Sigmoid colon (tissue), 7 donors: ENCODE data around the gene TP73. TPM values are rescaled to one million over a fixed set of nuclear protein-coding genes. Genes with fewer than 3 reads are reported as not detected.

Experiments used
- DNase-seq: peaks from one replicate; pipeline ENCODE4 v3.0.0-alpha.2; 2019
- H3K27ac ChIP-seq, 4 donors: fragments of 200-600 bp; sonication (generic); one replicate each; pipeline ENCODE4 v1.5.1; 2016 to 2019; ENCODE audit warnings: mild to moderate bottlenecking in 1 of 4
- H3K27me3 ChIP-seq, 3 donors: fragments of 200-600 bp; sonication (generic); one replicate each; pipeline ENCODE4 v1.5.1; 2019; ENCODE audit warnings: mild to moderate bottlenecking in 1 of 3
- H3K36me3 ChIP-seq, 4 donors: fragments of 200-600 bp; sonication (generic); one replicate each; pipeline ENCODE4 v1.5.1; 2016 to 2019
- H3K4me1 ChIP-seq, 4 donors: fragments of 200-600 bp; sonication (generic); one replicate each; pipeline ENCODE4 v1.5.1; 2017 to 2019
- H3K4me3 ChIP-seq, 4 donors: fragments of 200-600 bp; sonication (generic); one replicate each; pipeline ENCODE4 v1.5.1; 2017 to 2019; ENCODE audit warnings: mild to moderate bottlenecking in 2 of 4, moderate library complexity in 1 of 4
- H3K9me3 ChIP-seq, 4 donors: fragments of 200-600 bp in 3 of 4; sonication (generic) in 3 of 4; one replicate each; pipeline versions ENCODE4 v1.5.1 to v1.6.1; 2013 to 2019
- CTCF ChIP-seq, 4 experiments: fragments of 450-650 bp in 3 of 4; fragments of 200-600 bp in 1 of 4; IDR thresholded peaks; one replicate each; pipeline ENCODE4 v1.5.1; 2016 to 2019; ENCODE audit warnings: antibody characterized with exemption in 4 of 4, mild to moderate bottlenecking in 3 of 4, moderate library complexity in 2 of 4
- EP300 ChIP-seq, 4 donors: sonication (generic); formaldehyde crosslinking; IDR thresholded peaks; one replicate each; pipeline ENCODE4 v1.6.1; 2017; ENCODE audit warnings: antibody characterized with exemption in 4 of 4
- POLR2A ChIP-seq, 2 donors: fragments of 450-650 bp; IDR thresholded peaks; one replicate each; pipeline ENCODE4 v1.6.1; 2016; ENCODE audit warnings: antibody characterized with exemption in 2 of 2, mild to moderate bottlenecking in 2 of 2, moderate library complexity in 2 of 2
- POLR2AphosphoS5 ChIP-seq, 4 donors: sonication (generic); formaldehyde crosslinking; IDR thresholded peaks; one replicate each; pipeline ENCODE4 v1.6.1; 2017; ENCODE audit warnings: antibody characterized with exemption in 4 of 4
- WGBS, 2 donors: extraction: QIAGEN DNeasy Blood & Tissue Kit; methylation state at CpG; one replicate each; pipeline ENCODE4 v1.1.7; 2013; 5-methylcytosine and 5-hydroxymethylcytosine counted together
- intact Hi-C: fragments of 100-400 bp; cut with DNase I; formaldehyde crosslinking; loops from one replicate; pipeline ENCODE4 v1.15.1; 2023
- polyA plus RNA-seq, 3 donors: library from polyadenylated mRNA; stranded (reverse); fragments of 200-250 nt; gene quantifications; one replicate each; pipeline ENCODE4 v1.2.3, GENCODE V29; 2013
- total RNA-seq, 4 donors: library from RNA; depleted of rRNA; stranded (reverse); fragments of >200 nt; gene quantifications; one replicate each; pipeline ENCODE4 v1.1.0, GENCODE V29; 2016
- donor health status: healthy with polysubstance abuse.
- donor health status: Bipolar disorder and iron deficiency.
- donor health status: healthy.

Gene TP73
- total and polyA plus RNA-seq, 7 donors, result 0.22 to 0.69 TPM; not detected in 5

GRCh38 chr1:3662080-3662671 is 9.9 kb downstream of the TP73 start:
- Histone ChIP-seq H3K4me3 (no peak overlapping the region), H3K27me3 (peaks cover 4 to 36% (median 21%) of the 10 kb centered on the region in 3 donors), H3K36me3 (no peaks in the 10 kb centered on the region), H3K27ac (no peak overlapping the region), H3K9me3 (no peaks in the 10 kb centered on the region), H3K4me1 (no peaks in the 10 kb centered on the region)
- no peak for TF ChIP-seq CTCF (IDR thresholded peaks at IDR 0.05)
- DNase-seq, result peak; percentile 50
- WGBS, 2 donors, result 84 to 91% methylated on average over 16 of the region's 16 CpGs
- intact Hi-C loops, result no loop called here

GRCh38 chr1:3663999-3664699 is 11.8 kb downstream of the TP73 start:
- no peaks in the 10 kb centered on the region for H3K9me3 ChIP-seq
- H3K27ac ChIP-seq, result no peak overlapping the region
- no peak for TF ChIP-seq EP300 (IDR thresholded peaks at IDR 0.05)
- no peak for TF ChIP-seq CTCF (IDR thresholded peaks at IDR 0.05)
- 57 to 78% methylated on average over 14 of the region's 14 CpGs for WGBS, 2 donors
- H3K4me3 ChIP-seq, result no peak overlapping the region
- peaks cover 0 to 30% (median 5%) of the 10 kb centered on the region in 3 donors for H3K27me3 ChIP-seq
- intact Hi-C loops, result no loop called here
- H3K36me3 ChIP-seq, result no peaks in the 10 kb centered on the region
- H3K4me1 ChIP-seq, result peaks cover 0 to 3% (median 0%) of the 10 kb centered on the region in 4 donors
- peak; percentile 45 for DNase-seq

GRCh38 chr1:3664700-3665375 is 12.5 kb downstream of the TP73 start:
- Histone ChIP-seq H3K4me3 (no peak overlapping the region), H3K27me3 (peaks cover 0 to 34% (median under 1%) of the 10 kb centered on the region in 3 donors), H3K36me3 (no peaks in the 10 kb centered on the region), H3K27ac (no peak overlapping the region), H3K4me1 (peaks cover 0 to 3% (median 0%) of the 10 kb centered on the region in 4 donors), H3K9me3 (no peaks in the 10 kb centered on the region)
- TF ChIP-seq POLR2A (IDR thresholded peaks at IDR 0.05), result no peak
- TF ChIP-seq POLR2AphosphoS5 (IDR thresholded peaks at IDR 0.05), result no peak
- TF ChIP-seq EP300 (IDR thresholded peaks at IDR 0.05), result no peak
- TF ChIP-seq CTCF (IDR thresholded peaks at IDR 0.05), result no peak
- DNase-seq, result no peak
- 70 to 83% methylated on average over 14 of the region's 14 CpGs for WGBS, 2 donors
- intact Hi-C loops, result no loop called here

GRCh38 chr1:3668148-3668547 is 15.8 kb downstream of the TP73 start:
- Histone ChIP-seq H3K4me3 (no peak overlapping the region), H3K27ac (no peak overlapping the region), H3K36me3 (no peaks in the 10 kb centered on the region), H3K9me3 (no peaks in the 10 kb centered on the region), H3K27me3 (peaks cover 4 to 56% (median 23%) of the 10 kb centered on the region in 3 donors), H3K4me1 (peaks cover 0 to 3% (median 0%) of the 10 kb centered on the region in 4 donors)
- intact Hi-C loops, result no loop called here
- no peak for DNase-seq
- TF ChIP-seq POLR2AphosphoS5 (IDR thresholded peaks at IDR 0.05) (no peak), POLR2A (IDR thresholded peaks at IDR 0.05) (no peak), EP300 (IDR thresholded peaks at IDR 0.05) (no peak), CTCF (IDR thresholded peaks at IDR 0.05) (no peak)
- WGBS, 2 donors, result 49 to 68% methylated on average over 8 of the region's 8 CpGs
